NCI-H2171 (cell line): ENCODE data around the gene FECH.
A peak's percentile ranks its signal among the peaks of the same experiment; 100 is the strongest.

ENCODE experiments used
- DNase-seq: peaks from one replicate; lab custom pipeline; 2025; lab: John Stamatoyannopoulos, UW

FECH gene

DNA sequence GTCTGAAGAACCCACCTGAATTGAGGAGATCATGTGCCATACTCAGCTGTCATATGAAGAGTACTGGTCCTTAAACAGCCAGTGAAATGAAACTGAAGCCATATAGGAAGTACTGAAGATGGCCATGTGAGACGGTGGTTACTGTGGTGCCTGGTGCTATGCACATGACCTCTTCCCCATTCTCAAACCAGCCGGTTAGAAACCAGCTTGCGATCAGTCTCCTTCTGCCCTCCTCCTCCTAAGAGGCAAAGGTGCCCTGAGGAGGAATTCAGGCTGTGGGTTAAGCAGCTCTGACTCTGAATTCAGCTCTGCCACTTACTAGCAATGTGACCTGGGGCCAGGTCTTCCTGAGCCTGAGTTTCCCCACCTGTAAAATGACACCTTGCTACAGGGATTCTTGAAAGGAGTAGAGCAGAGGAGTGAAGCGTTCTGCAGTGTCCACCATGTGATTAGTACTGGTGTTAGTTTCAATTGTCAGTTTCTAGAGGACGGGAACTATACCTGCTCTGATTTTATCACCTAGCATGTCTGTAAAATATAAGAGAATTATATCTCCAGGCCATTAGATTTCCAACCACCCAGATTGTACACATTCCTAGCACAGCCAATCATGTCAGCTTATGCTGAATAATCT is 5.1 kb downstream of the FECH start:
- no peak for DNase-seq

DNA sequence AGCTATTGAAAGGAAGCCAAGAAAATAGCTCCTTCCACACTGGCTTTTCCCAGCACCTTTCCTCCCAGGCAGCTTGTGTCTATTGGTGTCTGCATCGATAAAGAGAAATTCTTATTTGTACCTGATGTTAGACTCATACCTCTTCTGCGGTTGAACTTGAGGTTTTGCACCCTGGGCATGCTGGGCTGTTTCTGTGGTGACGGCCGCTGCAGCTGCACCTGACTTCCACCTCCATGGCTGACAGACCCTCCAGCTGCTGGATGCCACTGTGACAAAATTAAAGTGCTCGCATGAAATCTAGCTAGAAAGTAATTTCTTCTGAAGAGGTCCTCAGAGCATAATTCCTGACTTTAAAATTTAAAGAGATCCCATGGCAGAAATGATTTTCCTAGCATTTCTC is 6.6 kb downstream of the FECH start:
- no peak for DNase-seq

DNA sequence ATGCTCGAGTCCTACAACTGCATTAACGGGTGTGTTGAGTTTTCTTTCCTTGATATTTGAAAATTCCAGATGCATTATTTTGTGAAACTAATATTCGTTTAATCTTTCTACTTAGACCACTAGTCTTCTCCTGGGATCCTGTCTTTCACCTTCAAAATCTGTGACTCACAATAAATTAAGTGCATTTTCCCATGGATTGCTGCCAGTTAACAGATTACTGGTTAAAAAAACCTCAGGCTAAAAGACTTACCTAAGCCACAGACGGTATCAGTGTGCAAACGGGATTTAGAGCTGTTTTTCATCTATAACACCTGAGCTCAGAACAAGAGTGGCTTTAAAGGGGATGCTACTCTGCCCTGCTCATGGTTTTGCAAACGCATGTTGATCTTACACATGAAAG is 10.2 kb downstream of the FECH start:
- DNase-seq = no peak

DNA sequence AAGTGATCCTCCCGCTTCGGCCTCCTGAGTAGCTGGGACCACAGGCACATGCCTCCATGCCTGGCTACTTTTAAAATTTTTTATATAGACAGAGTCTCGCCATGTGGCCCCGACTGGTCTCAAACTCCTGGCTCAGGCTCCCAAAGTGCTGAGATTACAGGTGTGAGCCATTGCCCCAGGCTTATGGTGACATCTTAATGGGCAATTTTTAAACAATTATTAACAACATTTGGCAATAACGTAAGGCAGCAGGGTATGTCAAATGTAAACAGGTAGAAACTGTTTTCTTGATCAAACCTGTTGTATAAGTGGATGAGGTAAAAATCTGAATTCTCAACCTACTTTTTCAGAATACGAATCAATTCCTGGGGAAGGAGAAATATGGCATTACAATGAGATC is 11.0 kb downstream of the FECH start:
- DNase-seq = no peak

DNA sequence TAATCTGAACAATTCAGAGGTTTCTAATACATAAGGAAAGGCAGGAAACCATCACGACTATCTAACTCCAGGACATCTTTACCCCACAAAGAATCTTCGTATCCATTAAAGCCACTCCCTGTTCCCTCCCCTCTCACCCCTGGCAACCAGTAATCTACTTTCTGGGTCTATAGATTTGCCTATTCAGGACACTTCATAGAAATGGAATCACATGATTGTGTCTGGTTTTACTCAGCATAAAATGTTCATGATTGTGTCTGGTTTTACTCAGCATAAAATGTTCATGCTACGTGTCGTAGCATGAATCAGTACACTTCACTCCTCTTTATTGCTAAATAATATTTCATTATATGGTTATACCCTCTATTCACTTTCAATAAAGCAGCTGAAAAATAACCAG is 11.6 kb downstream of the FECH start:
- no peak for DNase-seq

DNA sequence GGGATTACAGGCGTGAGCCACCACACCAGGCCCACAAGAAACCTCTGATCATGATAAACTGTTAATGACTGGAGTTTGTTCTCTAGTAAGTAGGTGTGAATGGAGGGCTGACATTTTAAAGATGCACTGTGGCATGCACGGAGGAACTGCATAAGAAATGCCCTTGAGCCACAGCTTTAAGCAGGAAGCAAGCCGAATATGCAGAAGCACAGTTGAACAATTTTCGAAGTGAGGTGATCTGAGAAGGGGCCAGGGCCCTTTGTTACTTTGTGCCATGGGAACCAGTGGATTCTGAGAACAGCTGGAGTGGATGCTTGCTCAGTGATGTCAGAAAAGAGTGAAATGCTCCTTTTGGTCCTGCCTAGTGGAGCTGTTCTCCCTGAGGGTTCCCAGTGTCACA is 16.3 kb downstream of the FECH start:
- DNase-seq = no peak

DNA sequence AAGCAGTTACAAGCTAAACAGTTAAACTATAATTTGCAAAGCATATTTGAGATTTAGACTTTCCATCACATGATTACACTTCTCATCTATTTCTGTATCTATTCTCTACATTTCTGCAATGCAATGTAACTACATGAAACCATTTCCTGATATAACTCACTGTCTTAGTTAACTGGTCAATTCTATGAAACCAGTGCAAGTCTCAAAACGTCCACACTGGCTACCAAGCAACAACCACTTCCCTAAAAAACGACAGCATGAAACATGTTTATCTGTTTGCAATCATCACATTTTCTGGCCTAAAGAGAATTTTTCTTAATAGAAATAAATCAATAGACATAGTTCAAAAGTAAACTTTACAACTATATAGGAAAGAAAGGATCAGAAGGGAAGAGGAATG is 17.4 kb downstream of the FECH start:
- DNase-seq = no peak

DNA sequence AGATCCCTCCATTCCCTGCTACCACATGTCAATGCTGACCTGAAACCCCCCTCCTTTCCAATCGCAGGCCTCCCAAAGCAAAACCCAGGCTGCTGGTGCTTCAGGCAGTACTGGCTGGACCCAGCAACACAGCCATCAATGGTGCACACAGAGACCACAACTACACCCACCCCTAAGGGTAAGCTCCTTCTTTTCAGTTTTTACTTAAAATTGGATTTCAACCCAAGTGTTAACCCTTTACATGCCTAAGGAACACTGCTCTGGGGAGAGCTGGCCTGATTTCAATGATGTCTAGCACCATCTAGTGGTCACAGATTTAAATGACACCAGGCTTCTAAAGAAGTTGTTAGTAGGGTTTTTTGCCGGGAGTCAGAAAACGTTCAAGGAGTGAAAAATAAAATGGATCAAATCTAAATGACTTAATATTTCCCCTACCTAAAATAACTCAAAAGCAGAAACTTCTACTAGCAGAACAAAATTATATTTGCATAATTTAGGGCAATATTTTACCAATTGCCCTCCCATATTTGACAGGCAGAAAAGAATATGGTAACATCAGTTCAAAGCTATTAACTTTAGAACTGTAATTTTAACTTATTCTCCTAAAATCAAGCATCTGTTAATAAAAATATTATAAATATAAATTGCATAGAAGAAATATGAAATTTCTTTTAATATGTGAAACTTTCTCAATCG is 24.6 kb downstream of the FECH start:
- DNase-seq = peak; percentile 35

DNA sequence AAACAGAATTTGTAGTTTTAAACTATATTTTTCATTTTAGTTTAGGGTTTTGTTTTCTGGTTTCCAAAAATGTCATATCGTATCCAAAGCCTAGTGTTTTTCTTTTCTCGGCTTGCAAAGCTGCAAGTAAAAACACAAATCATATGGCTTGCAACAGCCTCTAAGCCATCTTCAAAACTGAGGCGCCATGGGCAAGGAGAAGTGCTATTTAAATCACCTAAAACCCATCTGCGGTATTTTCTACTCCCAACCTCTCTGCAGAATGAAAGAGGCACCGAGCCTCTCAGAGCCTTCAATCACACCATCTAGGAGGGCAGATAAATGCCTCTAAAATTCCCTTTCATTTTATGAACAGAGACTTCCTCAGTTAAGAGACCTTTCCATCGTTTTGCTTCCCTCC is 25.2 kb downstream of the FECH start:
- DNase-seq = no peak

DNA sequence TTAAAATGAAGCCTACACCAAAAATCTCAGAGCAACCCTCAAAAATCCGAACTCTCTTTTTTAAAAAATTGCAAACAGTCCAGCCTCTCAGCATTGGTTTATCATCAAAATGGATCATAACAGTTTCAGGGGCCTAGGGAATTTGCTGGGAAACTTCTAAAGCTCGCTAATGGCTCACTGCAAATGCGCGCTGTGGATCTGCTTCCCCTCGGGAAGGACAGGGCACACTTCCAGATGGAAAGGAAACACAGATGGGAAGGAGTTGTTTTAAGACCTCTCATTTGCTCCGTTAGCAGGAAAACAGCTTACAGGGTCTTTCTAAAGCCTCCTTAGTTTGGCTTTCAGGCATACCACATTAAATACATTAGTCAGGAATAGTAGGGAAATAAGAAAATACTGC is 27.2 kb downstream of the FECH start:
- peak; percentile 21 for DNase-seq

DNA sequence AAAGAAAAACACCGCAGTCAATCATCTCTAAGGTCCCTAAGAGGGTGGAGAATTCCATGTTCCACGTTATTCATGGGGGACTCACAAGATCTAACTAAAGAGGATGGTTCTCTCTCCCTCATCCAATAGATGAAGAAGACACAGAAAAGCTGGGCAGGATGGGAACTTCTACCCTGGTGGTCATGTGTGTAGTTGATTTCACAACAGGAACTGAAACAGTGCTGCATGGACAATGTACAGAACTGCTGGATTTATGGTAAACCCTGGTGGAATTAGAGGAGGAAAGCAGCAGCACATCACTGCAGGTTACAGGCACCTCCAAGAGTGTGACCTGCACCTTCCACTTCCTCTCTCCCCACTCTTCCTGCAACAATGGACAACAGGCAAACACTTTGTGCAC is 31.4 kb downstream of the FECH start:
- no peak for DNase-seq

DNA sequence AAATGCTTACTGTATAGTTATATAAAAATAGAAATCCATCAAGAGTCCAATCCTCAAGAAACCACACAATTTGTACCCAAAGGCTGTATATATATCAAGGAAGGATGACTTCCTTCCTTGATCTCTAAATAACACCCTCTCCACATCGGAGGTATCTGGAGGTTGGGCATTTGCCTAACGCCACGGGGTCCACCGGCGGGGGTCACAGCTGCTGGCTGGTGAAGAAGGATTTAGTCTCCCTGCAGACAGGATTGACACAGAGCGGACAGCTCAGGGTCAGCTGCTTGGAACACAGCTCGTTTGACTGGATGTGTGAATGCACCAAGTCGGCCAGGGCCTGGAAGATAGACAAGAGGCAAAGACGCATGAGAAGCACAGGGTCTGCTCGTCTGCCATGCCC is 36.0 kb downstream of the FECH start:
- DNase-seq = no peak

DNA sequence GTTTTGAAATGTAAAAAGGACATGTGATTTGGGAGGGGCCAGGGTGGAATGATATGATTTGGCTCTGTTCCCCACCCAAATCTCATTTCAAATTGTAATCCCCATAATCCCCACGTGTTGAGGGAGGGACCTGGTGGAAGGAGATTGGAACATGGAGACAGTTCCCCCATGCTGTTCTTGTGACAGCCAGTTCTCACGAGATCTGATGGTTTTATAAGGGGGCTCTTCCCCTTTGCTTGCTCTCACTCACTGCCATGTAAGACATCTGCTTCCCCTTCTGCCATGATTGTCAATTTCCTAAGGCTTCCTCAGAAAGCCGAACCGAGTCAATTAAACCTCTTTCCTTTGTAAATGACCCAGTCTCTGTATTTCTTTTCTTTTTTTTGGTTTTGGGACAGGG is 39.2 kb downstream of the FECH start:
- DNase-seq = no peak

DNA sequence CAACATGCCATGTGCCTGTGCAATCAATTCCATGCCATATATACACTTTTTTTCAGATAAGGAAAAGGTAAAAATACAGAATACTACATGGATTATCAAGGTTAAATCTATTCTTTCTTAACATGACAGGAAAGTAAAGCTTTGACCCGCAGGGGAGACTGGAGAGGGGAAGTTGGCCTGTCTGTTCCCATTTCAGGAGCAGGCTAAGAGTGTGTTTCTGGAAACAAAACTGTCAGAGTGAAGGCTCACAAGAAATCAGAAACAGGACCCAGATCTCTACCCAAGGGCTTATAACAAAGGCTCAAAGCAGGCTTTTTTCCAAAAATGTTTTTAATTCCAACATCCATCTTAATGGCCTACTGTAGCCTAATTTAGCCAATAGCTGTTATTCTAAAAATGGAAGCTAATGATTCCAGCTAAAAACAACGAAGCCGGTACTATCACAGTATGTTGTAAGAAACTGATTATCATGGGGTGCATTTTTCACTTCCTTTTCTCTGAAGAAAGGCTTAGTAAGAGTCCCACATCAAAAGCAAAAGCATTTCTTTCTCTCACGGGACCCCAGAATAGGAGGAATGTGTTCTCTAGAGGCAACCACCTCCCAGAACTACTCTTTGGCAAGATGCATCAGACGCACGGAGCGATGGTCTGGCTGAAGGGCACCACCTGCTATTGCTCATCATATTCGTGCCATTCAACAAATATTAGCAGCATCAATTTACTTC is 41.4 kb downstream of the FECH start:
- no peak for DNase-seq

DNA sequence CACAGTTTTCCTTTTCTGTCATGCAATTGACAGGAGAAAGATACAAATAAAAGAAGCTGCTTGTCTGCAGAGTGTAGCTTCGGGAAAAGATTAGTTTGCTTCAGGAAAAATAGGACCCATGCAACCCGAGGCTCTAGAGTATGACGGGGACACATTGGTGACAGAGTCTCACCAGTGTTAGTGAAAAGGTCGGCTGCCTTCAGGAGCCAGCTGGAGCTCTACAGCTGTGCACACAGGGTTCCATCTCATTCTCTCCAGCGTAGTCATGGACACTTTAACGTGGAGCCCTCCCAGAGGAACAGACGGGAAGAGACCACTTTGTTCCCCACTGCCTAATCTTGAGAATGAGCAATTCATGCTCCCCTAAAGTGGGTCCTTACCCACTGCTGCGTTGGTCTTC is 42.9 kb downstream of the FECH start:
- no peak for DNase-seq

DNA sequence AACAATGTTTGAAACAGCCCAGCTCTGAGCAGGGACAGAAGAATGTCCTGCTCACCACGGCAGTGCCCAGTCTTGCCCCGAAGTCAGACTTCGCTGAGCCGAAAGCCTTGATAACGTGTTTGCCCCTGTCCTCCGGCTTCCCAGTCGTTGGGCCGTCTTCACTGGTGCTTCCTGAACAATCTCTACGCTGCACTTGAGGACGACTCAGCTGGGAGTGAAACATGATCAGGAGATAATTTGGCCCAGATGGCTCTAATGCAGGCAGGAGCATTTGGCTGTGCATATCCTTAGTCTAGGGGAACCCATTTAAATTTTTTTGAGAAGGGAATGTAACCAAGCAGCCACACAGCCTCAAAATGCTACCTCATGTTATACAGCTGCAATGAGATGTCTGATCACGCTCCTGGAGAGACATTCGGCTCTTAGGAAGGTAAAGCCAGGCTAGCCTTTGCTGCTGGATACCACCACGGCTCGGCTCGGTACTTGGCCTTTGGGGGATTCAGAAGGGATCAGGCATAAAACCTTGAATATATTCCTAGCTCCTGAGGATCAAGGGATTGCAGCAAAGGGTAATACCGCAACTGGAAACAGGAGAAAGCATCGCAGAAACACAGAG is 43.6 kb downstream of the FECH start:
- DNase-seq = peak; percentile 77

DNA sequence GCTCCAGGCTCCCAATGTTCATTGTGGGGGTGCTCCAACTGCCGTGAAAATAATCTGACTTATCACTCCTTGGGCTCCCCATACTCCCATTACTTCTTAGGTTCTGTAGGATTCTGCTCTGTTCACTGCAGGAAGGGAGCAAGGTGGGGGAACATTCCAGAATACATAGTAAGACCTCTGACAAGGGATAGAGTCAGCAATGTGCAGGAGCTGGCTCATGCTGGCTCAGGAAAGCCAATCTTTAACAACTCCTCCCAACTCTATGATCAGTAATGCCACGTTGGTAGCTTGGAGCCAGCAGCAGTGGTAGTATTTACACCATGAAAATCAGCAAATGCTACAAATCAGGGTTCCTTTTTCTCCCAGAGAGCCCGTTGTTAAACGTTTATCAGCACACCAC is 44.4 kb downstream of the FECH start:
- DNase-seq = no peak

DNA sequence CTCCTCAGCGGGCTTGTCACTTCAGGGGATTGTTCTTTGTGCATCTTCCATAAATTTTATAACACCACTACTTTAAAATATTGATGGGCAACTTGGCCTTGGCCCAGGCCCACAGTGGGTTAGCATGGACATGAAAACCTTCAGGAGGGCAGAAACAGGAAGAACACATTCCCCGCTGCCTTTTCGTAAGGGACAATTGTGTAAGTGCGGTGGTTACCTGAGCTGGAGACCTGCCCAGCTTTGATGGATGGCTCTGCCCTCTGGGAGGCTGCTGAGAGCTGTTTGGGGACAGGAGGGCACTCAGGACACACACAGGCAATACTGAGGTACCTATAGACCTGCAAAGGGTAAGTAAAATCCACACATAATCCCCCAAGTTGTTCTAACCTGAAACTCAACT is 46.8 kb downstream of the FECH start:
- no peak for DNase-seq

DNA sequence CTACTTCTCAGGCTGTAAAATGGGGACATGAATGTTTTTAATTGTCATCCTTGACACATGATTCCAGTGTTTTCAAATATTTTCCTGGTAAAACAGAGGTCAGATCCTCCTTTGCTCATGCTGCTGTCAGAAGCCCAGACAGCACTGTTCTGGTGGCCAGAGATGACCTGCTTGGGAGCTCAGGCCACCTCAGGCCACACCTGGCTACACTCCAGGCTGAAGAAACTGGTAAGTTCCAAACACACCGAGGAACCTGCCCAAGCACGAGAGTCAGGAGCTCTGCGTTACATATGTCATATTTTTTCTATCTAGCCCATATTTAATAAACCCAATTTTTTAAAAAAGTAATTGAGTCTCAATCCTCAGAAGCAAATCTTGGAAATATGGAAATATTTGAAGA is 47.9 kb downstream of the FECH start:
- no peak for DNase-seq

DNA sequence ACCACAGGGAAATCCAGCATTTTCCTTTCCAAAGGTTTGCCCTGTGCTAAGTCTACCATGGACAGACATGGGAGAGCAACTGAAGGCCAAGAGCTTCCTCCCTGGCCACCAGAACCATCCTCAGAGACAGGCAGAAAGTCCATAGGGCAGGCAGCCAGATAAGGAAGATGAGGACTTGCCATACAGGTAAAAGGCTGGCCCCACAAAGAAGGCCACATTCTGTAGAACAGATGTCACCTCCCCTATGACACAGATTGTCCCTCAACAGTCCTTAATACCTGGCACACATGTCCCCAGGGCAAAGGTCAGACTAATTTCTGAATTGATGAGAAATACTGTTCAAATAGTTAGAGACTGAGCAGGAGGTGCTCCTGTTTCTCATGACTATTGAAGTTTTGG is 52.0 kb downstream of the FECH start:
- DNase-seq = no peak

DNA sequence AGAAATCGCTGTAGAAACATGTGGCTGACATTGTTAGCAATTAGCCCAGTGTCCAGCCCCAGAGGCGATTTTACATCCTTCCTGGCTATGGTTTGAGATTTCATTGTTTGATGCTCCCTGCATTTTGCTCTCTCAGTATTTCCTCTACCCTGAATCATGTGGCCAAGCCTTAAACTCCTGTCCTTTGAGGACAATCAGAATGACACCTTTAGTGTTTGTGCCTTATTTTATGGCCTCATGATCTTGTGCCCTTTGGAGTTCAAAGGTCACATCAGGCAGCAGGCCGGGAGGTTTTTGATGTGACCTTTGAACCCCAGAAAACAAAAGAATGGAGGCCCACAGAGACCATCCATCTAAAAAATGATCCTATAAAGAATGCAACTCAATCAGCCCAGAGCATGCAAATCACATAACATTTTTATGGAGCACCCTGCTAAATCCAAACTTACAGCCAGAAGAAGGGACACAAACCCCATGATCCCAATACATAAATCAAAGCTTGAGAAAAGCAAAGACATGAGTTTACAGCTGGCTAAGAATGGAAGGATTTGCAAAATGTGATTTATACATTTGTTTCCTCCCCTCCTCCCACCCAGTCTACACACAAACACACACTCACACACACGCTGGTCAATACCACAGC is 52.5 kb downstream of the FECH start:
- DNase-seq = no peak

DNA sequence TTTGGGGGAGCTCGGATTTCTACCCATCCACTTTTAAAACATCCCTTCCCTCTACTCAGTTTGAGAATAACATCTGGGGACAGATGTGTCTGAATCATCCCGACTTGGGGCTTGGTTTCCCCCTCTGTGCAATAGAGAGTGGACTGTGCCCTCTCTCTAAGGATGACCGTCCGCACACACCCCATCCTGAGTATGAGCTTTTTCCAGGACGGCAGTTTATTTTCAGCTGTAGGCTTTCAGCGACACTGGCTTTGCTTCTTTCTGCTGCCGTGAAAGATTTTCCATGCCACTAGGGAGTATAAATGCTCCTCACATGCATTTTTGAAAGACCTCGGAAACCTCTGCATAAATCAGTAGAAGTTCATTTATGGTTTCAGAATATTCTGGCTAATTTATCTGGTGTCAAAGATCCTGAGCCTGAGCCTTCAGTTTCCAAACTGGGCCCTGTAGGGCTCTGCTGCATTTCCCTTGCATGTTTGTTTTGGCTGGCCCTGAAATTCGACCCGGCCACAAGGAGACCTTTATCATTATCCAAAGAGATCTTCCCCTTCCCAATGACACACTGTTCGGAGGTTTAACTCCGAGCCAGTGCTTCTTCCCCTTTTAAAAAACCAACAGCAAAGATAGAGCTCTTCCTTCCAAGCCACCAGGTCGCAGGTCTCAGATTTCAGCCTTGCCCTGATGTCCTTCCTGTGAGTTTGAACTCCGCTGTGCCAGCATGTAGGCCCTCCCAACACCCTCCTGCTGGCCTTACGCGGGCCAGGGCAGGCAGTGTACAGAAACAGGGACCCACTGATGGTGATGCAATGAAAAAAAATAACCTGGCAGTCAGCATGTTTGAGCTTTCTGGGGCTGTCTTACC is 53.3 kb downstream of the FECH start:
- DNase-seq = no peak
